WI38 (cell line): ENCODE data around the gene TTLL12.

Source experiments
- H3K4me3 ChIP-seq: 2 replicates; pipeline ENCODE4 v1.5.1; 2011; ENCODE audit warnings: low read depth, mild to moderate bottlenecking, control low read depth, low read length
- CTCF ChIP-seq: IDR thresholded peaks from 2 replicates; pipeline ENCODE4 v1.5.1; 2012; ENCODE audit warnings: low read depth, mild to moderate bottlenecking, control low read depth, low read length

Gene TTLL12

DNA sequence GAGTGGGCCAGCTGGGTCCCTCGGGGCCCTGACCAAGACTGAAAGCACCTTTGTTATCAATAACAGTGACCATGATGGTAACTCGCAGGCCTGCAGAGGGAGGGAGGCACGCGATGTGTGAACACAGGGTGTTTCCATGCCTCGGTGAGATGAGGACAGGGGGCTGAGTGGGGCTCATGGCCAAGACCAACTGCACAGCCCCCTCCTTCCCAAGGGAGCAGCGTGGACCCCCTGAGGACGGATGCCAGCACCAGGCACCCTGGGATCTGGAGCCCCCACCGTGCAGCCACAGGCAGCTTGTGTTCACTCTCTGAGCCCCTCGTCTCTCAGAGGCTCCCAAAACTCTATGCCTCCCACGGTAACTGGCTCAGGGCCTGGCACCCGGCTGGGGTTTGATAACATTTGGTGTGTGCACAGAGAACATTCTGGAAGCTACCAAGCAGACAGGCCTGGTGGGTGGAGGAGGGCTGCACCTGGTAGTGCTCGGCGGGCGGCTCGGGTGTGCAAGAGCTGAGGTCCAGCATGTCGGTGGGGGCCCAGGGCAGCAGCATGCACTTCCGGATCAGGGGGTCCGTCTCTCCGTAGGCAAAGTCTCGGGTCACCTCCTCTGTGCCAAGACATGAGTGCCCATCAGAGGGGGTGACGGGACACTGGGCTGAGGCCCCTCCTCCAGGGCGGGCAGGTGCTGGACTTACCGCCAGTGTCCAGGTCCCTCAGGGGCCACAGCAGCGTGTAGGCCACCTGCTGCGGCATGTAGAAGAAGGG lies 7.6 kb downstream of the TTLL12 start:
- no peak overlapping the region for H3K4me3 ChIP-seq
- TF ChIP-seq CTCF: no peak

GRCh38 chr22:43177479-43177878 lies 9.5 kb downstream of the TTLL12 start:
- no peak overlapping the region for H3K4me3 ChIP-seq
- TF ChIP-seq CTCF: no peak

DNA sequence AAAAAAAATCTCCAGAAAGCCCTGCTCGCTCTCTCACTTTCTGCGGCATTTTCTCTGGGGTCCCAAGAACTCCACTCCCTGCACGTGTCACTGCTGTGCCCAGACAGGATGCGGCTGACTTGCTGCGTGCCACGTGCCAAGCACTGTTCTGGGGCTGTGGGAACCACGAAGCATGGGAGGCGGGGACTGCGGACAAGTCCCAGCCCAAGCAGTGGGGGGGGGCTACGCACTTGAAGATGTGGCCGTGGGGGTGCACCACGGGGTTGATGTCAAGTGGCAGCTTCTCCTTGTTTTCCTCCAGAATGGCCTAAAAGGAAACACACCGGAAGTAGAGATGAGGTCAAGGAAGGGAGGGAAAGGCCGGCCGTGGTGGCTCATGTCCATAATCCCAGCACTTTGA lies 10.8 kb downstream of the TTLL12 start:
- no peak overlapping the region for H3K4me3 ChIP-seq
- no peak for TF ChIP-seq CTCF

GRCh38 chr22:43174941-43175531 lies 11.9 kb downstream of the TTLL12 start:
- TF ChIP-seq CTCF: no peak

DNA sequence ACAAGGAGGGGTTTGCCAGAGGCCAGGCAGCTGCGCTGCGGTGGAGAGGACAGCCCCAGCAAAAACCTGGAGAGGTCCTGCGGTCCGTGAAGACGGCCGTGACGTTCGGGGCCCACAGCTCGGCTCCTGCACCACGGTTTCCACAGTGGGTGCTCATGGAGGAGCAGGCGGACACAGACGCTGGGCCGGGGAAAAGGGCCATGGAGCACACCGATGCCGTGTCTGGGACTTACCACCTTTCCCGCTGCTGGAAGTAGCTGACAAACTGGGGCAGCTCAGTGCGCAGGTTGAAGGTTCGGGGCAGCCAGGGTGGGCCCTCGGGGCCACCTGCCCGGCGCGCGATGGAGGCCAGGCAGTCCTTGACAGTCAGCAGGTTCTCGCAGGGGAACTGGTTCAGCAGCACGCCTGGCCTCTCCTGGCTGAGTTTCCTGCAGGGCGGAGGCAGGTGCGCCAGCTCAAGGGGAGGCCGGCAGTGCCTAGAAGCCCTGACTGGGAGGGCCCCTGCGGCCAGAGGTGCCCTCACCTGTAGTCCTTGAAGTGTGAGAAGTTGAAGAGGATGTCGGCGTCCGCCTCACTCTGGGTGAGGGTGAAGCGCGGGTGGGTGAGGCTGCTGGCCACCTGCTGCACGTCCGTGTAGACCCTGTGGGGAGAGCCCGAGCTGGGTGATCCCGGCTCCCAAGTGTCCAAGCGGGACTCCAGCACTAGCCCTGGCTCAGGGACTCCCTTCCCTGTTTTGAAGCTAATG lies 12.8 kb downstream of the TTLL12 start:
- TF ChIP-seq CTCF: no peak
- H3K4me3 ChIP-seq: no peak overlapping the region

More at GRCh38 chr22:43174941-43175531, 11.9 kb downstream of the TTLL12 start:
- H3K4me3 ChIP-seq: no peak overlapping the region

GRCh38 chr22:43173566-43173965 lies 13.4 kb downstream of the TTLL12 start:
- no peak for TF ChIP-seq CTCF
- no peak overlapping the region for H3K4me3 ChIP-seq

DNA sequence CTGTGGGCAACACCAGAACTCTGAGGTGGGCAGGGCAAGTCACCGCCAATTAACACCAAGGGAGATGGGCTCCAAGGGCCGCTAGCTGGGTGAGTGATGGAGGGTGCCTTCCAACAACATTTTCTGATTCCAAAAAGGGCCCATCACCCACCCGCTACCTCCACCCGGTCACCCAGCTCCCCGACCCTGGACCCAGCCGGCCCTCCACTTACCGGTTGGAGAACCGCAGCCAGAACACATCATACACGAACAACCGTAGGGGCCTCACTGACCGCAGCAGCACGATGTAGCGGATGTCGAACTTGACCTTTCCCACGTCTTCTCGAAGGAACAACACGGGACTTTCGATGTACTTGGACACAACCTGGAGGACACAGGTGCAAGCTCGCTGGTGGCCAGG lies 14.7 kb downstream of the TTLL12 start:
- no peak overlapping the region for H3K4me3 ChIP-seq
- no peak for TF ChIP-seq CTCF
